ENCODE results near the gene CMIP. TPM values are rescaled to one million over a fixed set of nuclear protein-coding genes. Genes with fewer than 3 reads are reported as not detected.

The CMIP gene
- polyA plus RNA-seq, 1 of the 3 experiments (the other 2 are of a cell fraction) = 5.4 TPM

GRCh38 chr16:81566086-81567007 is 121.7 kb downstream of the CMIP start:
- Histone ChIP-seq H3K27ac (ENCODE audit: low read depth in 2 of 2, low read length in 1 of 2) (no peak overlapping the region), H3K9ac (no peak overlapping the region), H3F3A (replicated peaks; ENCODE audit: insufficient read depth) (peaks cover 5% of the 10 kb centered on the region), H3K4me1 (ENCODE audit: control insufficient read depth in 1 of 2, insufficient read depth in 2 of 2, low read depth in 1 of 2, low read length in 1 of 2) (peaks cover 8 to 14% of the 10 kb centered on the region in 2 experiments; a peak in 2 of 4 replicates), H3K27me3 (ENCODE audit: insufficient read depth) (no peaks in the 10 kb centered on the region), H3K9me3 (no peaks in the 10 kb centered on the region), H3K36me3 (replicated peaks in 1 of 2; ENCODE audit: control insufficient read depth in 1 of 2, insufficient read depth in 2 of 2, low read length in 1 of 2) (no peaks in the 10 kb centered on the region), H3K4me3 (ENCODE audit: low read depth in 2 of 2, low read length in 1 of 2) (no peak overlapping the region), H3K79me2 (ENCODE audit: insufficient read depth) (peaks cover 20% of the 10 kb centered on the region; the same call in 1 of the 2 replicates), H3K4me2 (no peak overlapping the region), H2AFZ (ENCODE audit: low read depth) (no peak overlapping the region), H3K9me2 (no peaks in the 10 kb centered on the region), H4K20me1 (ENCODE audit: insufficient read depth) (peaks cover 21% of the 10 kb centered on the region)
- 94% methylated on average over 7 of the region's 7 CpGs for WGBS (ENCODE audit: low lambda C conversion rate)
- POLR2A ChIA-PET = no interaction called here
- DNase-seq = no peak
- TF ChIP-seq SMC3 (IDR thresholded peaks at IDR 0.05; ENCODE audit: low read depth, low read length) = no peak
- no peak for TF ChIP-seq TEAD4 (IDR thresholded peaks at IDR 0.05; ENCODE audit: borderline replicate concordance, insufficient read depth)
- no peak for TF ChIP-seq MXI1 (IDR thresholded peaks at IDR 0.05; ENCODE audit: low read depth, low read length)
- no peak for TF ChIP-seq TAF1 (IDR thresholded peaks at IDR 0.05; ENCODE audit: borderline replicate concordance, low read depth, low read length)
- no peak for TF ChIP-seq IRF3 (IDR thresholded peaks at IDR 0.05; ENCODE audit: low read depth, low read length)
- TF ChIP-seq FOSL2 (IDR thresholded peaks at IDR 0.05; ENCODE audit: borderline replicate concordance, low read depth) = no peak
- no peak for TF ChIP-seq PBX3 (IDR thresholded peaks at IDR 0.05)
- TF ChIP-seq RAD21 (IDR thresholded peaks at IDR 0.05; ENCODE audit: low read length) = no peak
- TF ChIP-seq RXRA (IDR thresholded peaks at IDR 0.05; ENCODE audit: borderline replicate concordance, low read depth) = no peak
- no peak for TF ChIP-seq JUND (IDR thresholded peaks at IDR 0.05)
- TF ChIP-seq ZBTB33 (IDR thresholded peaks at IDR 0.05; ENCODE audit: borderline replicate concordance, low read depth) = no peak
- TF ChIP-seq SIN3A (IDR thresholded peaks at IDR 0.05; ENCODE audit: borderline replicate concordance, low read depth, low read length) = no peak
- no peak for TF ChIP-seq USF2 (IDR thresholded peaks at IDR 0.05; ENCODE audit: borderline replicate concordance, low read depth, low read length)
- TF ChIP-seq REST (IDR thresholded peaks at IDR 0.05; ENCODE audit: low read depth, low read length) = no peak
- no peak for TF ChIP-seq NRF1 (IDR thresholded peaks at IDR 0.05; ENCODE audit: low read depth, low read length)
- TF ChIP-seq EZH2phosphoT487 (IDR thresholded peaks at IDR 0.05; ENCODE audit: borderline replicate concordance, low read depth) = no peak
- TF ChIP-seq NFIC (IDR thresholded peaks at IDR 0.05; ENCODE audit: borderline replicate concordance) = no peak
- no peak for TF ChIP-seq USF1 (IDR thresholded peaks at IDR 0.05; ENCODE audit: borderline replicate concordance, low read depth)
- no peak for TF ChIP-seq CHD2 (IDR thresholded peaks at IDR 0.05; ENCODE audit: low read length, partially characterized antibody)
- CTCF ChIA-PET = no interaction called here

Measured in SK-N-SH (cell line).